ENCODE measurements around the gene IL13. TPM values are rescaled to one million over a fixed set of nuclear protein-coding genes. Genes with fewer than 3 reads are reported as not detected.

IL13 gene
- total and polyA plus RNA-seq, 10 of the 15 experiments (the other 5 are each of a cell fraction or from before 2014, with no cell fraction given), result 0.06 to 0.40 (median 0.11) TPM; not detected in 6

GRCh38 chr5:132677682-132678400, 19.9 kb downstream of the IL13 start (continued):
- TF ChIP-seq E2F8 (IDR thresholded peaks at IDR 0.05; ENCODE audit: low read depth, partially characterized antibody), result no peak
- no peak for TF ChIP-seq EGR1 (IDR thresholded peaks at IDR 0.05; ENCODE audit: borderline replicate concordance in 1 of 2, low read depth in 2 of 2, low read length in 2 of 2)
- TF ChIP-seq SPI1 (IDR thresholded peaks at IDR 0.05; ENCODE audit: borderline replicate concordance, insufficient read depth, low read depth, low read length), result no peak
- no peak for TF ChIP-seq YBX1 (IDR thresholded peaks at IDR 0.05)
- no peak for TF ChIP-seq ZBED1 (IDR thresholded peaks at IDR 0.05; ENCODE audit: borderline replicate concordance)
- no peak for TF ChIP-seq RELA (IDR thresholded peaks at IDR 0.05; ENCODE audit: borderline replicate concordance, partially characterized antibody)

GRCh38 chr5:132678735-132679134, 20.8 kb downstream of the IL13 start:
- SMC1A ChIA-PET (ENCODE audit: uncharacterized antibody, unreplicated experiment), result interaction anchor here (0.7 to 11.4 kb wide), 5 partner anchors 9 to 80 kb away, joined by 3 to 156 read pairs (median 4); partner anchors contain the start of gene IL13
- H3K9ac ChIP-seq (ENCODE audit: control insufficient read depth, insufficient read depth, low read length), result no peak overlapping the region
- DNase-seq (ENCODE audit: low read depth, low spot score), result no peak
- ATAC-seq, result no peak
- TF ChIP-seq, protein P1, sequence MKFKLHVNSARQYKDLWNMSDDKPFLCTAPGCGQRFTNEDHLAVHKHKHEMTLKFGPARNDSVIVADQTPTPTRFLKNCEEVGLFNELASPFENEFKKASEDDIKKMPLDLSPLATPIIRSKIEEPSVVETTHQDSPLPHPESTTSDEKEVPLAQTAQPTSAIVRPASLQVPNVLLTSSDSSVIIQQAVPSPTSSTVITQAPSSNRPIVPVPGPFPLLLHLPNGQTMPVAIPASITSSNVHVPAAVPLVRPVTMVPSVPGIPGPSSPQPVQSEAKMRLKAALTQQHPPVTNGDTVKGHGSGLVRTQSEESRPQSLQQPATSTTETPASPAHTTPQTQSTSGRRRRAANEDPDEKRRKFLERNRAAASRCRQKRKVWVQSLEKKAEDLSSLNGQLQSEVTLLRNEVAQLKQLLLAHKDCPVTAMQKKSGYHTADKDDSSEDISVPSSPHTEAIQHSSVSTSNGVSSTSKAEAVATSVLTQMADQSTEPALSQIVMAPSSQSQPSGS (IDR thresholded peaks at IDR 0.05; ENCODE audit: low read length), result no peak
- TF ChIP-seq PKNOX1 (IDR thresholded peaks at IDR 0.05) (no peak), FOXK2 (IDR thresholded peaks at IDR 0.05) (no peak), SP1 (IDR thresholded peaks at IDR 0.05; ENCODE audit: low read depth, low read length) (no peak), MYC (IDR thresholded peaks at IDR 0.05; ENCODE audit: insufficient read depth, insufficient read length, insufficient replicate concordance, low read length, severe bottlenecking) (no peak)
- peaks cover 25% of the 10 kb centered on the region for H3K4me1 ChIP-seq (ENCODE audit: control insufficient read depth, insufficient read depth, low read length)
- in situ Hi-C loops (cut with MboI), result no loop called here
- H3K79me2 ChIP-seq (ENCODE audit: control insufficient read depth, insufficient read depth, low read length), result no peaks in the 10 kb centered on the region
- H3K27ac ChIP-seq (ENCODE audit: control insufficient read depth, insufficient read depth), result no peak overlapping the region
- FAIRE-seq, result no peak
- WGBS (ENCODE audit: insufficient coverage, insufficient replicate concordance, low lambda C conversion rate, missing lambda C conversion rate), result 90% methylated on average over 1 of the region's 1 CpG
- H3K9me3 ChIP-seq (replicated peaks; ENCODE audit: control insufficient read depth, insufficient read depth, low read length), result no peaks in the 10 kb centered on the region
- no peak overlapping the region for H3K4me2 ChIP-seq (ENCODE audit: control insufficient read depth, insufficient read depth)
- no peak overlapping the region for H2AFZ ChIP-seq (ENCODE audit: control insufficient read depth, low read depth, low read length)
- RAD21 ChIA-PET (ENCODE audit: unreplicated experiment), result interaction anchor here (1.2 to 7.7 kb wide), 3 partner anchors 11 to 58 kb away, joined by 4 to 148 read pairs (median 5); partner anchors contain the start of gene KIF3A
- POLR2A ChIA-PET, result interaction anchor here (1.4 to 11.2 kb wide), 2 partner anchors 9 to 16 kb away, joined by 3 to 118 read pairs; partner anchors contain the start of gene IL13
- intact Hi-C loops (cut with micrococcal nuclease; ENCODE audit: unreplicated experiment), result no loop called here
- no peak overlapping the region for H3K4me3 ChIP-seq
- CTCF ChIA-PET, result interaction anchor here (0.6 to 2.6 kb wide), 5 partner anchors 9 to 80 kb away, joined by 3 to 7 read pairs (median 4); no protein-coding TSS in a partner anchor
- no peaks in the 10 kb centered on the region for H4K20me1 ChIP-seq (ENCODE audit: control insufficient read depth, insufficient read depth)
- H3K36me3 ChIP-seq (ENCODE audit: control insufficient read depth in 2 of 2, insufficient read depth in 2 of 2, low read length in 1 of 2), result no peaks in the 10 kb centered on the region
- H3K27me3 ChIP-seq (replicated peaks in 1 of 2; ENCODE audit: control insufficient read depth in 2 of 2, insufficient read depth in 2 of 2, low read length in 1 of 2), result no peaks in the 10 kb centered on the region
- no TSS peak for BruUV-seq (replicated peaks)

All from GM12878 (cell line).